Spleen (tissue), 11 donors: Measurements from ENCODE around the gene TNFSF8. TPM values are rescaled to one million over a fixed set of nuclear protein-coding genes. Genes with fewer than 3 reads are reported as not detected.

Experiments used
- DNase-seq: peaks from one replicate; pipeline ENCODE4 v3.0.0-alpha.2; 2020
- H3K27ac ChIP-seq, 8 donors: fragments of 200-600 bp; sonication (generic) in 7 of 8; 1 replicate in 4 of 8; 2 replicates in 4 of 8; pipeline versions ENCODE4 v1.5.0 to v1.8.0; 2016 to 2021; ENCODE audit warnings: inconsistent platforms in 4 of 8, mild to moderate bottlenecking in 4 of 8, moderate library complexity in 1 of 8
- H3K27me3 ChIP-seq, 7 donors: fragments of 200-600 bp; sonication (generic) in 6 of 7; replicated peaks in 1 of 7; 1 replicate in 4 of 7; 2 replicates in 3 of 7; pipeline versions ENCODE4 v1.5.0 to v1.8.0; 2016 to 2021; ENCODE audit warnings: inconsistent platforms in 3 of 7, mild to moderate bottlenecking in 1 of 7
- H3K36me3 ChIP-seq, 6 donors: fragments of 200-600 bp; sonication (generic) in 5 of 6; 1 replicate in 4 of 6; 2 replicates in 2 of 6; pipeline versions ENCODE4 v1.5.0 to v1.8.0; 2016 to 2021; ENCODE audit warnings: inconsistent platforms in 2 of 6
- H3K4me1 ChIP-seq, 6 donors: fragments of 200-600 bp; sonication (generic) in 5 of 6; 1 replicate in 3 of 6; 2 replicates in 3 of 6; pipeline versions ENCODE4 v1.5.0 to v1.8.0; 2016 to 2021; ENCODE audit warnings: inconsistent platforms in 3 of 6
- H3K4me3 ChIP-seq, 8 donors: fragments of 200-600 bp; sonication (generic) in 7 of 8; 1 replicate in 4 of 8; 2 replicates in 4 of 8; pipeline versions ENCODE4 v1.5.0 to v1.8.0; 2016 to 2021; ENCODE audit warnings: inconsistent platforms in 4 of 8, mild to moderate bottlenecking in 4 of 8, moderate library complexity in 2 of 8
- H3K9me3 ChIP-seq, 8 donors: fragments of 200-600 bp; sonication (generic) in 7 of 8; 1 replicate in 4 of 8; 2 replicates in 4 of 8; pipeline versions ENCODE4 v1.5.0 to v1.8.0; 2016 to 2021; ENCODE audit warnings: inconsistent platforms in 4 of 8
- POLR2A ChIP-seq, 3 donors: fragments of 450-650 bp; IDR thresholded peaks; one replicate each; pipeline ENCODE4 v1.5.1; 2017; ENCODE audit warnings: antibody characterized with exemption in 3 of 3, mild to moderate bottlenecking in 1 of 3
- POLR2AphosphoS5 ChIP-seq, 3 donors: sonication (generic); formaldehyde crosslinking; IDR thresholded peaks; one replicate each; pipeline ENCODE4 v1.5.1; 2017; ENCODE audit warnings: antibody characterized with exemption in 3 of 3
- WGBS, 5 donors: extraction: QIAGEN DNeasy Blood & Tissue Kit in 3 of 5; methylation state at CpG; one replicate each; pipeline versions ENCODE4 v1.1.5 to v1.1.7; 2013 to 2018; 5-methylcytosine and 5-hydroxymethylcytosine counted together
- intact Hi-C: fragments of 100-400 bp; cut with DNase I; formaldehyde crosslinking; loops from one replicate; pipeline ENCODE4 v1.15.0; 2023; ENCODE audit warnings: low total_unique reads
- polyA plus RNA-seq, 3 donors: library from polyadenylated mRNA; stranded (reverse); fragments of 200-250 nt; gene quantifications; one replicate each; pipeline ENCODE4 v1.2.1, GENCODE V29; 2013
- total RNA-seq, 7 donors: library from RNA; depleted of rRNA in 3 of 7; stranded (reverse); fragments of >200 nt in 3 of 7; fragmentation: NEBNext Ultra II Directional in 4 of 7; extraction: Animal tissue kit (Norgen Biotek cat#: 25700) in 4 of 7; gene quantifications; one replicate each; pipeline versions ENCODE4 v1.1.0 to v1.2.1, GENCODE V29; 2016 to 2021
- TF ChIP-seq, protein P1 (sequence below), 11 experiments: fragments of 200-600 bp in 7 of 11; fragments of 450-650 bp in 4 of 11; sonication (generic) in 4 of 11; IDR thresholded peaks in 8 of 11; conservative IDR thresholded peaks in 3 of 11; 1 replicate in 7 of 11; 2 replicates in 4 of 11; pipeline versions ENCODE4 v1.4.0 to v1.8.0; 2016 to 2021; ENCODE audit warnings: antibody characterized with exemption in 11 of 11, inconsistent platforms in 4 of 11, mild to moderate bottlenecking in 1 of 11
- donor health status: healthy with polysubstance abuse.
- donor health status: DM: no; HTN: no; CAD: no; lungs with moderate emphysema.
- donor health status: DM: no; HTN: no; CAD: no.
- donor health status: Bipolar disorder and iron deficiency.
- donor health status: healthy.
- donor health status: DM: no; HTN: no; CAD: no.
- donor health status: DM: yes; HTN: yes; CAD: no.

Gene TNFSF8
- total and polyA plus RNA-seq, 10 donors, result 4.8 to 42.7 (median 15.9) TPM

DNA sequence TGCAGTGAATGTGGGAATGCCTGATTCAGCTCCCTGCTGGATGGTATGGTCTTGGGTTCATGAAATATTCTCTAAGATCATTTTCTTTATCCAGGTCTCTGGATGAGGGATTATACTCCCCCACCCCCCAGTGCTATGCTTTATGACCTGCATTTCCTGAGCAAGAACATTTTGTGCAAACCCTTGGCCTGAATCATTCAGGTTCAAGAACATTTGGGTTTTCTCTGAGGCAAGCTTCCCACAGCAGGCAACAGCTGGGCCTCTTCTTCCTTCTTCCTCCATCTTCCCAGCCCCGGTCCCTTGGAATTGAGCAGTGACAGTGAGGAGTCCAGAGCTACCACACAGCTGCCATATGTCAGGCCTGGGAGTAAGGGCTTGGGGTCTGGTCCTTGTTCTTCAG lies 65.9 kb downstream of the TNFSF8 start:
- no peaks in the 10 kb centered on the region for H3K27me3 ChIP-seq
- no peak overlapping the region for H3K27ac ChIP-seq
- no peak for TF ChIP-seq POLR2AphosphoS5 (IDR thresholded peaks at IDR 0.05)
- TF ChIP-seq, protein P1, sequence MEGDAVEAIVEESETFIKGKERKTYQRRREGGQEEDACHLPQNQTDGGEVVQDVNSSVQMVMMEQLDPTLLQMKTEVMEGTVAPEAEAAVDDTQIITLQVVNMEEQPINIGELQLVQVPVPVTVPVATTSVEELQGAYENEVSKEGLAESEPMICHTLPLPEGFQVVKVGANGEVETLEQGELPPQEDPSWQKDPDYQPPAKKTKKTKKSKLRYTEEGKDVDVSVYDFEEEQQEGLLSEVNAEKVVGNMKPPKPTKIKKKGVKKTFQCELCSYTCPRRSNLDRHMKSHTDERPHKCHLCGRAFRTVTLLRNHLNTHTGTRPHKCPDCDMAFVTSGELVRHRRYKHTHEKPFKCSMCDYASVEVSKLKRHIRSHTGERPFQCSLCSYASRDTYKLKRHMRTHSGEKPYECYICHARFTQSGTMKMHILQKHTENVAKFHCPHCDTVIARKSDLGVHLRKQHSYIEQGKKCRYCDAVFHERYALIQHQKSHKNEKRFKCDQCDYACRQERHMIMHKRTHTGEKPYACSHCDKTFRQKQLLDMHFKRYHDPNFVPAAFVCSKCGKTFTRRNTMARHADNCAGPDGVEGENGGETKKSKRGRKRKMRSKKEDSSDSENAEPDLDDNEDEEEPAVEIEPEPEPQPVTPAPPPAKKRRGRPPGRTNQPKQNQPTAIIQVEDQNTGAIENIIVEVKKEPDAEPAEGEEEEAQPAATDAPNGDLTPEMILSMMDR (IDR thresholded peaks at IDR 0.05 in 8 of 11, conservative IDR thresholded peaks at IDR 0.05 in 3 of 11), result no peak
- no peak for TF ChIP-seq POLR2A (IDR thresholded peaks at IDR 0.05)
- no peaks in the 10 kb centered on the region for H3K9me3 ChIP-seq
- peaks cover 0 to 8% (median 0%) of the 10 kb centered on the region in 6 donors for H3K4me1 ChIP-seq
- WGBS, 5 donors, result 71 to 81% (median 77%) methylated on average over 1 of the region's 1 CpG
- H3K4me3 ChIP-seq, result no peak overlapping the region
- no peaks in the 10 kb centered on the region for H3K36me3 ChIP-seq
- intact Hi-C loops, result no loop called here
- DNase-seq, result no peak

DNA sequence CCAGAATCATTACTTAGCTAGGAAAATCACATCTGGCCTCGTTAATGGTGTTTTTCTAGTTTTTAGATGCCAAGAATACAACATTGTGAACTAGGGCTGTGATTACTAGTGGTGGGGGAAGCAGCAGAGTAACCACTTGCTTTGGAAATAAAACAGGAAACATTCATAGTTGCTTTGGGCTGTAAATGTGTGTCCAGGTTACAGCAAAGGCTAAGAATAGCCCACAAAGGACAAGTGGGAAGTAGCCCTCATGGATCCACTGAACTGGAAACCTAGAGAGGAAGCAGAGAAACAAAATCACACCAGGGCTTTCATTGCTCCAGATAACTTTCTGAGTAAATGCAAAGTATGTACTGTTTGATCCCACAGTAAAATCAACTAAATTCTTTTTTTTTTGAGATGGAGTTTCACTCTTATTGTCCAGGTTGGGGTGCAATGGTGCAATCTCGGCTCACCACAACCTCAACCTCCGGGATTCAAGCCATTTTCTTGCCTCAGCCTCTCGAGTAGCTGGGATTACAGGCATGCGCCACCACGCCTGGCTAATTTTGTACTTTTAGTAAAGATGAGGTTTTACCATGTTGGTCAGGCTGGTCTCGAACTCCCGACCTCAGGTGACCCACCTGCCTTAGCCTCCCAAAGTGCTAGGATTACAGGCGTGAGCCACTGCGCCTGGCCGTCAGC lies 68.3 kb downstream of the TNFSF8 start:
- no peak for DNase-seq
- intact Hi-C loops, result no loop called here
- Histone ChIP-seq H3K27me3 (no peaks in the 10 kb centered on the region), H3K4me1 (peaks cover 0 to 5% (median 0%) of the 10 kb centered on the region in 6 donors), H3K27ac (no peak overlapping the region), H3K4me3 (no peak overlapping the region), H3K9me3 (no peaks in the 10 kb centered on the region), H3K36me3 (no peaks in the 10 kb centered on the region)
- TF ChIP-seq POLR2A (IDR thresholded peaks at IDR 0.05), result no peak
- TF ChIP-seq POLR2AphosphoS5 (IDR thresholded peaks at IDR 0.05), result no peak
- TF ChIP-seq, protein P1 (IDR thresholded peaks at IDR 0.05 in 8 of 11, conservative IDR thresholded peaks at IDR 0.05 in 3 of 11), result no peak
- WGBS, 5 donors, result 81 to 87% (median 83%) methylated on average over 11 of the region's 11 CpGs

DNA sequence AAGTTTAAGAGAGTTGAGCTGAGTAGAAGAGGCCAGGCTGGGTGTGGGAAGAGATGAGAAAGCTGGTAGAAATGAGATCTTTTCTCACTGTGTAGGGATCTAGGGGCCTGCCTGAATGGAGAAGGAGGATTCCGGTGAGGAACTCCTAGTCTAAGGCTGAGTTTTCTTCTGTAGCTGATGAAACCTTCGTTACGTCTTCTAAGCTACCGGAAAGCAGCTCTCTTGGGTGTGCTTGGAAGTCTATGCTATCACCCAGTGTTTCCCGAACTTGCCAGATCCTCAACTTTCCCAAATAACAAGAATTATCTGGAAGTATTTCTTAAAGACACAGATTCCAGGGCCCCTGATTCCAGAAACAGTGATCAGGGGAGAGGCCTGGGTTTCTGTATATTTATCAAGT lies 69.1 kb downstream of the TNFSF8 start:
- Histone ChIP-seq H3K9me3 (no peaks in the 10 kb centered on the region), H3K4me1 (peaks cover 0 to 5% (median 0%) of the 10 kb centered on the region in 6 donors), H3K36me3 (no peaks in the 10 kb centered on the region), H3K4me3 (no peak overlapping the region), H3K27me3 (no peaks in the 10 kb centered on the region), H3K27ac (no peak overlapping the region)
- 93 to 98% (median 95%) methylated on average over 5 of the region's 5 CpGs for WGBS, 5 donors
- intact Hi-C loops, result no loop called here
- no peak for DNase-seq
- TF ChIP-seq POLR2AphosphoS5 (IDR thresholded peaks at IDR 0.05) (no peak), POLR2A (IDR thresholded peaks at IDR 0.05) (no peak)
- TF ChIP-seq, protein P1 (IDR thresholded peaks at IDR 0.05 in 8 of 11, conservative IDR thresholded peaks at IDR 0.05 in 3 of 11), result no peak

DNA sequence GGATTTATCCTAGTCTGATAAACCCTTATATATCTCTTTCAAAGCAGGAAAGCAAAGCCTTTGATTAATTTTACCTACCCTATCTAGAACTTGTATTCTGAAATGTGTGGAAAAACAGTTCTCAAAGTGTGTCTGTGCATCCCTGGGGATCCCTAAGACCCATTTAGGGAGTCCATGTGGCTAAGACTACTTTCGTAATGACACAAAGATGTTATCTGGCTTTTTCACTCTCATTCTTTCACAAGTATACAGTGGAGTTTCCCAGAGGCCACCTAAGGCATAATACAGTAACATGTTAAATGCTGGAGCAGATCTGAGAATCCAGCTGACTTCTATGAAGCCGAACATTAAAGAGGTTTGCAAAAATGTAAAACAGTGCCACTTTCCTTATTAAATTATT lies 70.2 kb downstream of the TNFSF8 start:
- H3K27me3 ChIP-seq, result no peaks in the 10 kb centered on the region
- 66 to 82% (median 73%) methylated on average over 2 of the region's 2 CpGs for WGBS, 5 donors
- H3K4me3 ChIP-seq, result no peak overlapping the region
- no peaks in the 10 kb centered on the region for H3K9me3 ChIP-seq
- TF ChIP-seq POLR2A (IDR thresholded peaks at IDR 0.05), result no peak
- TF ChIP-seq, protein P1 (IDR thresholded peaks at IDR 0.05 in 8 of 11, conservative IDR thresholded peaks at IDR 0.05 in 3 of 11), result no peak
- H3K4me1 ChIP-seq, result peaks cover 0 to 5% (median 0%) of the 10 kb centered on the region in 6 donors
- H3K27ac ChIP-seq, result no peak overlapping the region
- DNase-seq, result no peak
- H3K36me3 ChIP-seq, result no peaks in the 10 kb centered on the region
- intact Hi-C loops, result no loop called here
